ENCODE measurements around the gene SH3RF3.

Gene SH3RF3

DNA sequence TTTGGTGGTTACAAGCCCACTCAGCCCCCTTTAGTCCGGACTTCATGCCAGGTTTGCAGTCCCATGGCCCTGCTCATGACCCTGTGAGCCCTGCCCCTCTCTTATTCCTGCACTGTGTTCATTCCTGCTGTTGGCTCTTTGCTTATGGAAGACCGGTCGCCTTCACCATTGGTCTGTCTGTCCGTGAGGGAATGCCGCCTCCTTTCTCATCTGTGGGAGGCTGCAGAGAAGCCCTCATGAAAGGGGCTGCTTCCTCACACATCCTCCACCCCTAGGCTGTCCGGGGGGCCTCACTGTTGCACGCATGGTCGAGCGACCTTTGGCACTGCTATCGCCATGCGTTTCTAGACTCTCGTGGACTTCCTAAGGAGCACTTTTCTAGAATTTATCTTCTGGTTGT, 16.3 kb downstream of the SH3RF3 start:
- TF ChIP-seq POLR2AphosphoS5 (IDR thresholded peaks at IDR 0.05; ENCODE audit: low read depth, low read length), result no peak
- no peak for TF ChIP-seq SIN3A (IDR thresholded peaks at IDR 0.05; ENCODE audit: borderline replicate concordance, insufficient read depth, low read length)
- TF ChIP-seq, protein P1, sequence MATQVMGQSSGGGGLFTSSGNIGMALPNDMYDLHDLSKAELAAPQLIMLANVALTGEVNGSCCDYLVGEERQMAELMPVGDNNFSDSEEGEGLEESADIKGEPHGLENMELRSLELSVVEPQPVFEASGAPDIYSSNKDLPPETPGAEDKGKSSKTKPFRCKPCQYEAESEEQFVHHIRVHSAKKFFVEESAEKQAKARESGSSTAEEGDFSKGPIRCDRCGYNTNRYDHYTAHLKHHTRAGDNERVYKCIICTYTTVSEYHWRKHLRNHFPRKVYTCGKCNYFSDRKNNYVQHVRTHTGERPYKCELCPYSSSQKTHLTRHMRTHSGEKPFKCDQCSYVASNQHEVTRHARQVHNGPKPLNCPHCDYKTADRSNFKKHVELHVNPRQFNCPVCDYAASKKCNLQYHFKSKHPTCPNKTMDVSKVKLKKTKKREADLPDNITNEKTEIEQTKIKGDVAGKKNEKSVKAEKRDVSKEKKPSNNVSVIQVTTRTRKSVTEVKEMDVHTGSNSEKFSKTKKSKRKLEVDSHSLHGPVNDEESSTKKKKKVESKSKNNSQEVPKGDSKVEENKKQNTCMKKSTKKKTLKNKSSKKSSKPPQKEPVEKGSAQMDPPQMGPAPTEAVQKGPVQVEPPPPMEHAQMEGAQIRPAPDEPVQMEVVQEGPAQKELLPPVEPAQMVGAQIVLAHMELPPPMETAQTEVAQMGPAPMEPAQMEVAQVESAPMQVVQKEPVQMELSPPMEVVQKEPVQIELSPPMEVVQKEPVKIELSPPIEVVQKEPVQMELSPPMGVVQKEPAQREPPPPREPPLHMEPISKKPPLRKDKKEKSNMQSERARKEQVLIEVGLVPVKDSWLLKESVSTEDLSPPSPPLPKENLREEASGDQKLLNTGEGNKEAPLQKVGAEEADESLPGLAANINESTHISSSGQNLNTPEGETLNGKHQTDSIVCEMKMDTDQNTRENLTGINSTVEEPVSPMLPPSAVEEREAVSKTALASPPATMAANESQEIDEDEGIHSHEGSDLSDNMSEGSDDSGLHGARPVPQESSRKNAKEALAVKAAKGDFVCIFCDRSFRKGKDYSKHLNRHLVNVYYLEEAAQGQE (IDR thresholded peaks at IDR 0.05; ENCODE audit: insufficient read depth in 1 of 2, low read depth in 2 of 2, low read length in 2 of 2), result no peak
- TF ChIP-seq TAF1 (IDR thresholded peaks at IDR 0.05; ENCODE audit: borderline replicate concordance, insufficient read depth, low read length), result no peak
- TF ChIP-seq FOXP2 (optimal IDR thresholded peaks at IDR 0.05; ENCODE audit: borderline replicate concordance, extremely low read depth, extremely low read length, insufficient read depth), result no peak

DNA sequence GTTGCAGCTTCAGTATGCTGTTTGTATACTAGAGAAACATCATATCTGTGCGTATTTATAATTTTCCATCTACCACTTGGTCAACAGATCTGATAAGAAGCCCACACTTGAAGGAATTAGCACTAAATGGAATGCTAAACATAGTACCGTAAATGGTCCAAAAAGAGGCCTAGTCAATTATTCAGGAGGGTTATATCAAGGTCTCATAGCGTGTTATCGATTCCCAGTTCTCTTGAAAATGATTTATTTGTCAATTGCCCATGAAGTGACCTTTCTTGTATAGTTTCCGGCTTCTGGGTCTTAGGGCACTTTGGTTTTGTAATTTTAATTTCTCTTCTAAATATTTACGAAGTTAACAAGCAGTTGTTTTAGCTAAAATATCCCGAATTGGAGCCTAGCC, 18.4 kb downstream of the SH3RF3 start:
- TF ChIP-seq TAF1 (IDR thresholded peaks at IDR 0.05; ENCODE audit: borderline replicate concordance, insufficient read depth, low read length) (no peak), FOXP2 (optimal IDR thresholded peaks at IDR 0.05; ENCODE audit: borderline replicate concordance, extremely low read depth, extremely low read length, insufficient read depth) (no peak), SIN3A (IDR thresholded peaks at IDR 0.05; ENCODE audit: borderline replicate concordance, insufficient read depth, low read length) (no peak), POLR2AphosphoS5 (IDR thresholded peaks at IDR 0.05; ENCODE audit: low read depth, low read length) (no peak)
- TF ChIP-seq, protein P1 (IDR thresholded peaks at IDR 0.05; ENCODE audit: insufficient read depth in 1 of 2, low read depth in 2 of 2, low read length in 2 of 2), result no peak

DNA sequence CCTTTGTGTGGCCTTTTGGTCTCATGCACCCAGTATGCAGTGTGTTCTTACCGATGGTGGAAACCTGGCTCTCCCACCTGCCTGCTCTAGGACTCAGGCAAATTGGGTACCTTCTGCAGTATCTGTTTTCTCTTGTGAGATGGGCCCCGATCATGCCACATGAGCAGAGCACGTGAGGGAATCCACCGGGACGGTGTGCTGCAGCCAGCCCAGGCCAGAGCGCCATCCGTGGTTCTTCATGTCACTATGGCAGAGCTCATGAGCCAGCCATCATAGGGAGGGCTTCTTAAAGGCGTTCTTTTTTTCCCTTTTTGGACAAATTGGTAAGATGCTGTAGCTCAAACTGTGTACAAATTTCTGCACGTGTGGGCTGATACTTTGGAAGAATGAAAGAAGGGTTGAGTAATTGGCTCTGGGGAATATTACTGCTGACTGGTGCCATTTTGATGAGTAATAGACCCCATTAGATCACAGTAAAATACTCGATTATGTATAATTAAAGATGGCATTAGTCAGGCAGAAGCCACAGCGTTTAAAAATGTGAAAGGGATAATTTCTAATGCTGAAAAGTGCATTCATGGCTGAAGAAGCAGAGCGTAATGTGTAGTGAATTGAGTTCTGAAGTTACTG, 19.2 kb downstream of the SH3RF3 start:
- no peak for TF ChIP-seq SIN3A (IDR thresholded peaks at IDR 0.05; ENCODE audit: borderline replicate concordance, insufficient read depth, low read length)
- no peak for TF ChIP-seq FOXP2 (optimal IDR thresholded peaks at IDR 0.05; ENCODE audit: borderline replicate concordance, extremely low read depth, extremely low read length, insufficient read depth)
- TF ChIP-seq, protein P1 (IDR thresholded peaks at IDR 0.05; ENCODE audit: insufficient read depth in 1 of 2, low read depth in 2 of 2, low read length in 2 of 2), result no peak
- no peak for TF ChIP-seq POLR2AphosphoS5 (IDR thresholded peaks at IDR 0.05; ENCODE audit: low read depth, low read length)
- no peak for TF ChIP-seq TAF1 (IDR thresholded peaks at IDR 0.05; ENCODE audit: borderline replicate concordance, insufficient read depth, low read length)

DNA sequence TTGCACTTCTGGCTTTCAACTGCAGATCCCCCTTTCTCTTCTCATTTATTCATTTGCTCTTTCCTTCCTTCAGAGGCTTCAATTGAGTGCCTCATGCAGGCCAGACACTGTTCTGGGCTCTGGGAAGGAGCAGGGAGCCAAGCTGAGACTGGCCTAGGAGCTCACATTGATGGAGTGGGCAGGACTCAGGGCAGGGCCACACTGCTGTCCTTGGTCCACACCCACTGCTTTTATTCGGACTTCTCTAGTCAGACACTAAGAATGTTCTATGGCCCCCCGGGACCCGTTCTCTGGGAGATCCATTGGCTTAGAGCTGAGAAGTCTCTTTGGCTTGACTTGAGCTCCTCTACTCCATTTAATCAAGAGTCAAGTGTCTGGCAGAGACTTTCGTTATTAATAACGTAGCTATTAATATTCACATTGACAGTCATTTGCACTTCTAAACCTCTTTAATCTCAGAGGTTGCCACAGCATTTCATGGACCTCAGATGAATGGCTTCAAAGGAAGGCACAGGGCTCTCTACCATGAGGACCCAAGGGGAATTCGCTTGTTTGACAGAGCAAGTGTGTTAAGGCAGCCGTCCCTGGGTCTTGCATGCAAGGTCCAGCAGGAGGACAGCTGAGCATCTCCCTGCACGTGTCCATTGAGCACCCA, 20.1 kb downstream of the SH3RF3 start:
- TF ChIP-seq, protein P1 (IDR thresholded peaks at IDR 0.05; ENCODE audit: insufficient read depth in 1 of 2, low read depth in 2 of 2, low read length in 2 of 2), result no peak
- TF ChIP-seq SIN3A (IDR thresholded peaks at IDR 0.05; ENCODE audit: borderline replicate concordance, insufficient read depth, low read length) (no peak), TAF1 (IDR thresholded peaks at IDR 0.05; ENCODE audit: borderline replicate concordance, insufficient read depth, low read length) (no peak), POLR2AphosphoS5 (IDR thresholded peaks at IDR 0.05; ENCODE audit: low read depth, low read length) (no peak), FOXP2 (optimal IDR thresholded peaks at IDR 0.05; ENCODE audit: borderline replicate concordance, extremely low read depth, extremely low read length, insufficient read depth) (no peak)
